Astrocyte of the spinal cord (primary cell): ENCODE measurements around the gene ENTPD8.
"Not testable (repeated sequence)": the region's sequence is repeated elsewhere in the genome, so short reads cannot be mapped to it uniquely, and the experiment has no call there.

Source experiments
- DNase-seq: peaks from one replicate; pipeline ENCODE4 v3.0.0; 2011; ENCODE audit warnings: low read depth, low spot score
- H3K4me3 ChIP-seq: 2 replicates; pipeline ENCODE4 v1.5.1; 2011; ENCODE audit warnings: low read depth, mild to moderate bottlenecking, low read length, moderate library complexity
- in situ Hi-C: cut with HindIII; loops from 2 replicates; pipeline ENCODE4 v1.10.0; 2017; ENCODE audit warnings: low sequenced_read_pairs
- TF ChIP-seq, protein P1 (sequence below): IDR thresholded peaks from 2 replicates; pipeline ENCODE4 v1.5.1; 2012; ENCODE audit warnings: low read depth, mild to moderate bottlenecking, low read length, inconsistent platforms

ENTPD8 gene

DNA sequence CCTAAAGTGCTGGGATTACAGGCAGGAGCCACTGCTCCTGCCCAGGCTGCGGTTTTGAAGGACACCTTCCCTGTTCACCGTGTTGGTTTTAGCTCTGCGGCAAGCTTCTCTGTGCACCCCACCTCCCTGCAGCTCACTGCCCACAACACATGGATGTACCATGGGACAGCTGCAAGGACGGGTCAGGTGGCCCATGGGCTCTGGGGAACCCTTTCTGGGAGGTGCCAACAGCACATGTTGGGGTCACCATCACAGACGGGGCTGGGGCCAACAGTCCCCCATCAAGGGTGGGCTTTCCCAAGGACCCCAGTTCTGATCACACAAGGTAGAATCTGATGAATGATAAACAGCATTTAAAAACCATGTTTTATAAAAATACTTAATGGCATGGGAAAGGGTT is 25.7 kb downstream of the ENTPD8 start:
- no peak for DNase-seq
- no peak overlapping the region for H3K4me3 ChIP-seq
- in situ Hi-C loops: no loop called here
- TF ChIP-seq, protein P1, sequence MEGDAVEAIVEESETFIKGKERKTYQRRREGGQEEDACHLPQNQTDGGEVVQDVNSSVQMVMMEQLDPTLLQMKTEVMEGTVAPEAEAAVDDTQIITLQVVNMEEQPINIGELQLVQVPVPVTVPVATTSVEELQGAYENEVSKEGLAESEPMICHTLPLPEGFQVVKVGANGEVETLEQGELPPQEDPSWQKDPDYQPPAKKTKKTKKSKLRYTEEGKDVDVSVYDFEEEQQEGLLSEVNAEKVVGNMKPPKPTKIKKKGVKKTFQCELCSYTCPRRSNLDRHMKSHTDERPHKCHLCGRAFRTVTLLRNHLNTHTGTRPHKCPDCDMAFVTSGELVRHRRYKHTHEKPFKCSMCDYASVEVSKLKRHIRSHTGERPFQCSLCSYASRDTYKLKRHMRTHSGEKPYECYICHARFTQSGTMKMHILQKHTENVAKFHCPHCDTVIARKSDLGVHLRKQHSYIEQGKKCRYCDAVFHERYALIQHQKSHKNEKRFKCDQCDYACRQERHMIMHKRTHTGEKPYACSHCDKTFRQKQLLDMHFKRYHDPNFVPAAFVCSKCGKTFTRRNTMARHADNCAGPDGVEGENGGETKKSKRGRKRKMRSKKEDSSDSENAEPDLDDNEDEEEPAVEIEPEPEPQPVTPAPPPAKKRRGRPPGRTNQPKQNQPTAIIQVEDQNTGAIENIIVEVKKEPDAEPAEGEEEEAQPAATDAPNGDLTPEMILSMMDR: no peak

DNA sequence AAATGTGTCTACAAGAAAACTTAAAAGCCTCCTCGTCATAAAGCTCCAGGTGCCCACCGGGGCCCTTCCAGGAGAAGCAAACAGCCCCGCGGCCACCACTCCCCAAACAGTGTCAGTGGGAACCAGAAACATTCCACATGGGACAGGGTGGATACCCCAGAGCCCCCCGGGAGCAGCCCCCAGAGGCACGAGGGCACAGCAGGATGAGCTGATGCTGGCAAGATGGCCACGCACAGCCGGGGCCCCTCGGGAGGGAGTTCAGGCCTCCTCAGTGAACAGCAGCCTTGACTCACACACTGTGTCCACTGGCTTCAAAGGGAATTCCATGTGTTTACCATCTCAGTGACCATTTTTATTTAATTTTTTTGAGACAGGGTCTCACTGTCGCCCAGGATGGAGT is 28.7 kb downstream of the ENTPD8 start:
- no peak overlapping the region for H3K4me3 ChIP-seq
- no peak for DNase-seq
- TF ChIP-seq, protein P1: no peak
- in situ Hi-C loops: no loop called here

- TF ChIP-seq, protein P1: no peak
- DNase-seq: peak; percentile 94
- in situ Hi-C loops: no loop called here
- H3K4me3 ChIP-seq: no peak overlapping the region
These were observed 29.3 kb downstream of the ENTPD8 start for GRCh38 chr9:137411645-137412380.

GRCh38 chr9:137411260-137411644 is 29.9 kb downstream of the ENTPD8 start:
- no peak overlapping the region for H3K4me3 ChIP-seq
- in situ Hi-C loops: no loop called here
- TF ChIP-seq, protein P1: no peak
- DNase-seq: no peak

DNA sequence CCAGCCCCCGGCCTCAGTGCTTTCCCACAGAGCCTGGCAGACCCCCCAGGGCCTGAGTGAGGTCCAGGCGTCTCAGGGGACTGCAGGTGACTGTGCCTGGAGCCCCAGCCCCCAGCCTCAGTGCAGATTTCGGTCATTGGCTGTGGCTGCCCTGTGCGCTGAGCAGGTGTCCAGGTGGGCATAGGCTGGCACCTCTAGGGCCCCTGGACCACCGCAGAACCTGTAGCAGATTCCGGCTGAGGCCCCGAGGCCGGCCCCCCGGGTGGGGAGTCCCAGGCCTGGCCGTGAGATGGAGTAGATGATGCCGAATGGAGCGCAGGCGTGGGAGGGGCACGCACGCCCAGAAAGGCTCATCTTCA is 30.3 kb downstream of the ENTPD8 start:
- no peak for DNase-seq
- in situ Hi-C loops: no loop called here
- TF ChIP-seq, protein P1: no peak
- no peak overlapping the region for H3K4me3 ChIP-seq

- in situ Hi-C loops, DNase-seq, H3K4me3 ChIP-seq: not testable (repeated sequence)
These were observed 30.8 kb downstream of the ENTPD8 start for GRCh38 chr9:137410236-137410890.

- no peak for DNase-seq
- TF ChIP-seq, protein P1: no peak
- in situ Hi-C loops: no loop called here
- H3K4me3 ChIP-seq: no peak overlapping the region
These were observed 31.6 kb downstream of the ENTPD8 start for GRCh38 chr9:137409515-137409914.
